ENCODE measurements around the gene OR2B2.

DNA sequence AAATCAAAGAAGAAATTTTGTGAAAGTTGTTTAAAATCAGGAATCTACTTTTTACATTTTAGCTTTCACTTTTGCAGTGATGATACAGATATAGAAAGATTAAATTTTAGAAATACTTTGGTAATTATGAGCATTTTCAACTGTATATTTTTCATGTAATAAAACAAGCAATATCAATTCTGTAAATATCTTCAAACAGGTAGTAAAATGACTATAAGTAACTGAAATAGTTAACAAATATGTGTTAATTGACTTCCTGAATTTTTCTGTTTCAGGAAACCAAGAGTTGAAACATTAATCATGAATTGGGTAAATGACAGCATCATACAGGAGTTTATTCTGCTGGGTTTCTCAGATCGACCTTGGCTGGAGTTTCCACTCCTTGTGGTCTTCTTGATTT lies 44.7 kb upstream of the OR2B2 start, which contains the start of gene OR2B6:
- TF ChIP-seq, protein P1, sequence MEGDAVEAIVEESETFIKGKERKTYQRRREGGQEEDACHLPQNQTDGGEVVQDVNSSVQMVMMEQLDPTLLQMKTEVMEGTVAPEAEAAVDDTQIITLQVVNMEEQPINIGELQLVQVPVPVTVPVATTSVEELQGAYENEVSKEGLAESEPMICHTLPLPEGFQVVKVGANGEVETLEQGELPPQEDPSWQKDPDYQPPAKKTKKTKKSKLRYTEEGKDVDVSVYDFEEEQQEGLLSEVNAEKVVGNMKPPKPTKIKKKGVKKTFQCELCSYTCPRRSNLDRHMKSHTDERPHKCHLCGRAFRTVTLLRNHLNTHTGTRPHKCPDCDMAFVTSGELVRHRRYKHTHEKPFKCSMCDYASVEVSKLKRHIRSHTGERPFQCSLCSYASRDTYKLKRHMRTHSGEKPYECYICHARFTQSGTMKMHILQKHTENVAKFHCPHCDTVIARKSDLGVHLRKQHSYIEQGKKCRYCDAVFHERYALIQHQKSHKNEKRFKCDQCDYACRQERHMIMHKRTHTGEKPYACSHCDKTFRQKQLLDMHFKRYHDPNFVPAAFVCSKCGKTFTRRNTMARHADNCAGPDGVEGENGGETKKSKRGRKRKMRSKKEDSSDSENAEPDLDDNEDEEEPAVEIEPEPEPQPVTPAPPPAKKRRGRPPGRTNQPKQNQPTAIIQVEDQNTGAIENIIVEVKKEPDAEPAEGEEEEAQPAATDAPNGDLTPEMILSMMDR (IDR thresholded peaks at IDR 0.05), result no peak
- no peak for TF ChIP-seq POLR2A (IDR thresholded peaks at IDR 0.05)

All from right lobe of liver (tissue), 4 donors.